MCF 10A (cell line): Measurements from ENCODE around the gene KRTAP2-4. TPM values are rescaled to one million over a fixed set of nuclear protein-coding genes. Genes with fewer than 3 reads are reported as not detected.
A peak's percentile ranks its signal among the peaks of the same experiment; 100 is the strongest.
"Not testable (repeated sequence)": the region's sequence is repeated elsewhere in the genome, so short reads cannot be mapped to it uniquely, and the experiment has no call there.

Experiments used
- BruUV-seq: library from RNA; stranded (reverse); fragments of 400-500 nt; replicated peaks from 2 replicates; lab custom pipeline; 2021; lab: Mats Ljungman, UMichigan
- CTCF ChIA-PET: fragments of 300-600 bp; sonication (Branson Sonifier 250); formaldehyde crosslinking; extraction: SDS; loops from one replicate; lab custom pipeline; 2021; ENCODE audit warnings: antibody characterized with exemption, inconsistent platforms; lab: Yijun Ruan, JAX
- POLR2A ChIA-PET: fragments of 300-600, 350-650 bp; sonication (Branson Sonifier 250); formaldehyde crosslinking; extraction: SDS; loops from one replicate; lab custom pipeline; 2020; ENCODE audit warnings: antibody characterized with exemption, inconsistent platforms; lab: Yijun Ruan, JAX
- DNase-seq: peaks from one replicate; pipeline ENCODE4 v3.0.0-alpha.2; 2018; ENCODE audit not compliant: unreplicated experiment
- H3K27ac Mint-ChIP-seq: one replicate; pipeline ENCODE4 v1.8.0; 2022; ENCODE audit warnings: mild to moderate bottlenecking, low read depth, mixed read lengths; ENCODE audit not compliant: unreplicated experiment
- H3K27me3 Mint-ChIP-seq: one replicate; pipeline ENCODE4 v1.8.0; 2022; ENCODE audit warnings: mixed read lengths; ENCODE audit not compliant: insufficient read depth, unreplicated experiment
- H3K36me3 Mint-ChIP-seq: one replicate; pipeline ENCODE4 v1.8.0; 2022; ENCODE audit warnings: mild to moderate bottlenecking, moderate library complexity, mixed read lengths; ENCODE audit not compliant: insufficient read depth, unreplicated experiment
- H3K4me1 Mint-ChIP-seq: one replicate; pipeline ENCODE4 v1.8.0; 2022; ENCODE audit warnings: mixed read lengths; ENCODE audit not compliant: insufficient read depth, unreplicated experiment
- H3K4me3 Mint-ChIP-seq: one replicate; pipeline ENCODE4 v1.8.0; 2022; ENCODE audit warnings: mild to moderate bottlenecking, moderate library complexity, mixed read lengths; ENCODE audit not compliant: unreplicated experiment
- H3K9me3 Mint-ChIP-seq: one replicate; pipeline ENCODE4 v1.8.0; 2022; ENCODE audit warnings: mixed read lengths; ENCODE audit not compliant: unreplicated experiment
- CTCF ChIP-seq: fragments of 200-600 bp; IDR thresholded peaks from one replicate; pipeline ENCODE4 v1.8.0; 2022; ENCODE audit warnings: antibody characterized with exemption, mild to moderate bottlenecking; ENCODE audit not compliant: unreplicated experiment
- intact Hi-C: fragments of 100-400 bp; cut with micrococcal nuclease; formaldehyde crosslinking; loops from 2 replicates; pipeline ENCODE4 v1.14.1; 2022
- total RNA-seq: library from RNA; stranded (reverse); gene quantifications from 2 replicates; pipeline ENCODE4 v1.2.3, GENCODE V29; 2022

Gene KRTAP2-4
- total RNA-seq, 1 experiment from 2014 or later: not detected

- no peak for TF ChIP-seq CTCF
- CTCF ChIA-PET: no interaction called here
- H3K27ac Mint-ChIP-seq: peak within 1 kb of the TSS; percentile 46
Measured at GRCh38 chr17:41098042-41098441, 32.4 kb upstream of the KRTAP2-4 start, which contains the start of gene KRTAP4-8. TSS of gene KRTAP4-8 (minus strand) at chr17:41098142. CDS start at chr17:41098084, 58 bp downstream.

GRCh38 chr17:41096055-41096454 is 30.4 kb upstream of the KRTAP2-4 start:
- no peak for DNase-seq
- Mint-ChIP-seq H3K4me1 (peaks cover 19% of the 10 kb centered on the region), H3K27ac (no peak overlapping the region), H3K4me3 (no peak overlapping the region), H3K27me3 (no peaks in the 10 kb centered on the region), H3K9me3 (no peaks in the 10 kb centered on the region), H3K36me3 (no peaks in the 10 kb centered on the region)
- CTCF ChIA-PET: no interaction called here
- POLR2A ChIA-PET: no interaction called here
- intact Hi-C loops: no loop called here
- no peak for TF ChIP-seq CTCF
- no TSS peak for BruUV-seq

More at GRCh38 chr17:41098042-41098441, 32.4 kb upstream of the KRTAP2-4 start, which contains the start of gene KRTAP4-8:
- intact Hi-C loops: no loop called here
- POLR2A ChIA-PET: interaction anchor here (0.8 kb wide), 1 partner anchor 342 kb away, joined by 3 read pairs; no protein-coding TSS in a partner anchor
- H3K4me1 Mint-ChIP-seq: peaks cover 19% of the 10 kb centered on the region
- H3K27me3 Mint-ChIP-seq: no peaks in the 10 kb centered on the region
- H3K4me3 Mint-ChIP-seq: no peak within 1 kb of the TSS
- H3K36me3 Mint-ChIP-seq: no peaks in the 10 kb centered on the region
- no peaks in the 10 kb centered on the region for H3K9me3 Mint-ChIP-seq
- DNase-seq: no peak
- BruUV-seq: no TSS peak

GRCh38 chr17:41088760-41089352 is 23.2 kb upstream of the KRTAP2-4 start:
- intact Hi-C loops, POLR2A ChIA-PET, H3K4me3 Mint-ChIP-seq, DNase-seq, CTCF ChIA-PET, H3K4me1 Mint-ChIP-seq, H3K9me3 Mint-ChIP-seq, H3K27ac Mint-ChIP-seq, H3K27me3 Mint-ChIP-seq, BruUV-seq, H3K36me3 Mint-ChIP-seq: not testable (repeated sequence)

GRCh38 chr17:41084100-41084856 is 18.6 kb upstream of the KRTAP2-4 start, which contains the start of gene KRTAP4-7:
TSS of gene KRTAP4-7 (plus strand) at chr17:41084150. CDS start at chr17:41084207, 57 bp downstream.
- H3K4me3 Mint-ChIP-seq, DNase-seq, CTCF ChIA-PET, BruUV-seq, H3K36me3 Mint-ChIP-seq, intact Hi-C loops, H3K27me3 Mint-ChIP-seq, H3K9me3 Mint-ChIP-seq, H3K27ac Mint-ChIP-seq: not testable (repeated sequence)
- POLR2A ChIA-PET: interaction anchor here (0.6 kb wide), 1 partner anchor 59 kb away, joined by 3 read pairs; no protein-coding TSS in a partner anchor
- peaks cover 16% of the 10 kb centered on the region for H3K4me1 Mint-ChIP-seq

GRCh38 chr17:41083427-41083826 is 17.7 kb upstream of the KRTAP2-4 start:
- DNase-seq, CTCF ChIA-PET: not testable (repeated sequence)

More at GRCh38 chr17:41083427-41083826, 17.7 kb upstream of the KRTAP2-4 start:
- H3K36me3 Mint-ChIP-seq, intact Hi-C loops, H3K27me3 Mint-ChIP-seq, BruUV-seq, H3K27ac Mint-ChIP-seq, H3K4me3 Mint-ChIP-seq, H3K9me3 Mint-ChIP-seq: not testable (repeated sequence)
- POLR2A ChIA-PET: interaction anchor here (0.6 kb wide), 1 partner anchor 58 kb away, joined by 3 read pairs; no protein-coding TSS in a partner anchor
- peaks cover 16% of the 10 kb centered on the region for H3K4me1 Mint-ChIP-seq
